ENCODE measurements around the gene TLL1.

TLL1 gene

DNA sequence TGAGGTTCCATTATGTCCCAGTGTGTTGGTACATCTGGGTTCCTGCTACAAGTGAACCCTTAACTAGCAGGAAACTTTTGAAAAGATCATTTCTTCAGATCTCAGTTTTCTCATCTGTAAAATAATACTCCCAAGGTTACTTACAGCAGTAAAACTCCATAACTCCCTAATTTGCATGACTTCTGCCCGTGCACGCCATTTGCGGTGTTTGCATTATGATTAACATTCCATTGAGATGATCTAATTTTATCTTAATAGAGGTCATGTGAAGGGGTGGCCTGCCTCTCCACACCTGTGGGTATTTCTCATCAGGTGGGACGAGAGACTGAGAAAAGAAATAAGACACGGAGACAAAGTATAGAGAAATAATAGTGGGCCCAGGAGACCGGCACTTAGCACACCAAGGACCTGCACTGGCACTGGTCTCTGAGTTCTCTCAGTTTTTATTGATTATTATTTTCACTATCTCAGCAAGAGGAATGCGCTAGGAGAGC, 219.8 kb downstream of the TLL1 start:
- no peak for DNase-seq (ENCODE audit: low read depth)
- TF ChIP-seq, protein P1, sequence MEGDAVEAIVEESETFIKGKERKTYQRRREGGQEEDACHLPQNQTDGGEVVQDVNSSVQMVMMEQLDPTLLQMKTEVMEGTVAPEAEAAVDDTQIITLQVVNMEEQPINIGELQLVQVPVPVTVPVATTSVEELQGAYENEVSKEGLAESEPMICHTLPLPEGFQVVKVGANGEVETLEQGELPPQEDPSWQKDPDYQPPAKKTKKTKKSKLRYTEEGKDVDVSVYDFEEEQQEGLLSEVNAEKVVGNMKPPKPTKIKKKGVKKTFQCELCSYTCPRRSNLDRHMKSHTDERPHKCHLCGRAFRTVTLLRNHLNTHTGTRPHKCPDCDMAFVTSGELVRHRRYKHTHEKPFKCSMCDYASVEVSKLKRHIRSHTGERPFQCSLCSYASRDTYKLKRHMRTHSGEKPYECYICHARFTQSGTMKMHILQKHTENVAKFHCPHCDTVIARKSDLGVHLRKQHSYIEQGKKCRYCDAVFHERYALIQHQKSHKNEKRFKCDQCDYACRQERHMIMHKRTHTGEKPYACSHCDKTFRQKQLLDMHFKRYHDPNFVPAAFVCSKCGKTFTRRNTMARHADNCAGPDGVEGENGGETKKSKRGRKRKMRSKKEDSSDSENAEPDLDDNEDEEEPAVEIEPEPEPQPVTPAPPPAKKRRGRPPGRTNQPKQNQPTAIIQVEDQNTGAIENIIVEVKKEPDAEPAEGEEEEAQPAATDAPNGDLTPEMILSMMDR (conservative IDR thresholded peaks at IDR 0.05; ENCODE audit: low read depth, low read length) = no peak
- no peak overlapping the region for H3K4me3 ChIP-seq (ENCODE audit: low read depth, low read length)

DNA sequence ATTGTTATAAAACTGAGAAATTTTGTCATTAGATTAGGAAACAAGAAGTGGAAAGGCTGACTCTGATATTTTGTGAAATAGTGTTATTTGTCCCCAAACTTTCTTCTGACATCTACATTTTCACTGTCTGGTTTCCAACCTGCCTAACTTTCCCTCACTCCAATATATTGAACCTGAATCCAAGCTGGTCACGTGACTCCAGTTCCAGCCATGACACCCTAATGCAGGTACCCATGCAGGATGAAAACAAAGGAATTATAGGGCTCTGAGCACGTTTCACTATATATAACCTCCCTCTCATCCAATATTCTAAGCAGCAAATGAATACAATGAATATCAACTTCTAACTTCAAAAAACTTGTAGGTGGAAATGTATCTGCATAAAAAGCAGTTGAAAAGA, 231.6 kb downstream of the TLL1 start:
- H3K4me3 ChIP-seq (ENCODE audit: low read depth, low read length) = no peak overlapping the region
- TF ChIP-seq, protein P1 (conservative IDR thresholded peaks at IDR 0.05; ENCODE audit: low read depth, low read length) = no peak
- DNase-seq (ENCODE audit: low read depth) = no peak

DNA sequence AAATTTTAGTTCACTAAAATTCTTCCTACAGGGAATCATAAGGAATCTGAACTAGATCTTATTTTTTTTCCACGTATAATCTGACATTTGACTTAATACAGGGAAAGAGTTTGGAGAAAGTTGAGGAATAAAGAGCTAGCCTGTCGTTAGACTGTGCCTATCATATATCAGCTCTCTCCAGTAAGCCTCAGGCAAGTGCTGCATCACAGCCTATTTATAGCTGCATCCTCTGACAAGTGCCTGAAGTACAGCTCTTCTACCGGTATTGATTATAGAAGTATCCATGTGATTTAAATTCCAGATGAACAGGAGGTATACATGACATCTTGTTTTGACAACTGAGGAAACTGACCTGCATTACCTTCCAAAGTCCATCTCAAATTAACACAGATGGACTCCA, 248.9 kb downstream of the TLL1 start:
- DNase-seq (ENCODE audit: low read depth) = no peak
- TF ChIP-seq, protein P1 (conservative IDR thresholded peaks at IDR 0.05; ENCODE audit: low read depth, low read length) = no peak
- no peak overlapping the region for H3K4me3 ChIP-seq (ENCODE audit: low read depth, low read length)

DNA sequence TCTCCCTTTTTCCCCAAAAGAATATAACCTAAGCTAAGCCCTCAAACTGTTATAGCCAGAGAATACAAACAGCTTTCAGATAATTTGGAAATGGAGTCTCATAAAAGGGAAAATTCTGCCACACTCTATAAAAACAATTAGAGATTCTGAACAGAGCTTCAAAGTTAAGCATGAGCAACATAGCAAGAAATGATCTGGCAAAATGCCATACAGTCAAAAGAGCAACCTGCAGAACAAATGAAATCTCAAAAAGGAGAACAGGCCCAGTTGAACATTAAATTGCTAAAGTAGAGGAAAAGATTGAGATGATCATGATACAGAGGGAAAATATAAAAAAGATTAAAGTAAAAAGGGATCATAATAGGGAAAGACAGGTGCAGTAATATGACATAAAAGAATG, 250.5 kb downstream of the TLL1 start:
- TF ChIP-seq, protein P1 (conservative IDR thresholded peaks at IDR 0.05; ENCODE audit: low read depth, low read length) = no peak
- no peak for DNase-seq (ENCODE audit: low read depth)

DNA sequence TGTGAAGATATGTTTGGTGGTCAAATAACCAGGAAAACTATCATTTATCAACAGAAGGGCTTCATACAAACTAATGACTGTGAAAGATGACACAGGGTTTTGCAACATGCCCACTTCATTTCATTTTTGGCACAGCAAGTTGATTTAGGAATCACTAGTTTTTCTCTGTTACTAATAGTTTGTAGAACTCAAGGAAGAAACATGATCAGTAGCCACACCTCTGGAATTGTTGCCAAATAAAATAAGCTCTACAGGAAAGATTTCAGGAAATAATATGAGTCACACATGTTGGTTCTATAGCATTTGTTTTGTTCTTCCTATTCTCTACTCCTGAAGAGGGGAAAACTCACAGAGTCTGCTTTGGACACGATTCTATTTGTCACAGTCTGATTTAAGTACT, 255.4 kb downstream of the TLL1 start:
- TF ChIP-seq, protein P1 (conservative IDR thresholded peaks at IDR 0.05; ENCODE audit: low read depth, low read length) = no peak
- no peak overlapping the region for H3K4me3 ChIP-seq (ENCODE audit: low read depth, low read length)
- DNase-seq (ENCODE audit: low read depth) = peak; percentile 34

More for the DNA sequence above, 250.5 kb downstream of the TLL1 start:
- no peak overlapping the region for H3K4me3 ChIP-seq (ENCODE audit: low read depth, low read length)

DNA sequence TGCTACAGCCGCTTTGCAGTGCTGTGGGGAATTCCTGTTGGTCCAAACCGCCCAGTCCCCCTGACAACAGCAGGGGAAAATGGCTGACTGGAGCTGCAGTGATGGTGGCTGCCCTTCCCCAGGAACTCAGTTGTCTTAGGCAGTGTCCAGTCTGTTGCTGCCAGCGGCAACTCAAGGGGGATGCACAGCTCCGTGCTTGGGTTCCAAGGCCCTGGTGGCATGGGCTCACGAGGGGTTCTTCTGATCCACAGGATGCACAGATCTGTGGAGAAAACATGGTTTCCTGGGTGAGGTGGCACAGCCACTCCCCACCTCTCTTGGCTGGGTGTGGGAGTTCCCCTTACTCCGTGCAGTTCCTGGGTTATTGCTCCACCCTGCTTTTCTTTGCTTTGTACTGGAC, 261.2 kb downstream of the TLL1 start:
- no peak for DNase-seq (ENCODE audit: low read depth)
- TF ChIP-seq, protein P1 (conservative IDR thresholded peaks at IDR 0.05; ENCODE audit: low read depth, low read length) = no peak

DNA sequence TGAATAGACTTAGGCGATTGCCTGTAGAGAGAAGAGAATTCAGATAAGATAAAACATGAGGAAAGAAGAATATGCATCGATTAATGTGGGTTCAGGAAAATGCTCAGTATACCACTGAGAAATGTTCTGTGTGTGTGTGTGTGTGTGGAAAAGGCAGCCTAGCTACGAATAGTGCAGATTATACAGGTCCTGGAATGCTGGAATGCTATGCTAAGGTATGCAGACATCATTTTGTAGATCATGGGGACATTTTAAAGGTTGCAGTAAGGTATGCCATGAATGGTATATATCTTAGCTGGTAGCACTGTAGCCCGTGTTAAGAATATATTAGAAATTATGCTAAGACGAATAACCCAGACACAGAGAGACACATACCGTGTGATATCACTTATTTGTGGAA, 267.9 kb downstream of the TLL1 start:
- H3K4me3 ChIP-seq (ENCODE audit: low read depth, low read length) = no peak overlapping the region
- TF ChIP-seq, protein P1 (conservative IDR thresholded peaks at IDR 0.05; ENCODE audit: low read depth, low read length) = no peak
- no peak for DNase-seq (ENCODE audit: low read depth)

More for the DNA sequence above, 261.2 kb downstream of the TLL1 start:
- H3K4me3 ChIP-seq (ENCODE audit: low read depth, low read length) = no peak overlapping the region
